Activated naive CD4-positive, alpha-beta T cell treated with anti-CD3 and anti-CD28 coated beads, Interleukin-2, amount 50 U/mL, for 72 hours (primary cell): Measurements from ENCODE around the gene HOXA1. TPM values are rescaled to one million over a fixed set of nuclear protein-coding genes. Genes with fewer than 3 reads are reported as not detected.

Experiments
- ATAC-seq, 2 donors: fragments of 150-1000 bp; cut with Tn5 transposase; 2 replicates each; pipeline ENCODE4 v1.10.0; 2021; ENCODE audit warnings: mild to moderate bottlenecking in 2 of 2, moderate library complexity in 2 of 2
- DNase-seq, 2 donors: peaks; one replicate each; pipeline ENCODE4 v3.0.0; 2021 to 2022; ENCODE audit warnings: low spot score in 2 of 2
- H3K27ac Mint-ChIP-seq, 2 donors: one replicate each; pipeline ENCODE4 v1.8.0; 2022; ENCODE audit warnings: mild to moderate bottlenecking in 2 of 2, mixed read lengths in 2 of 2
- H3K36me3 Mint-ChIP-seq, 2 donors: one replicate each; pipeline ENCODE4 v1.8.0; 2022; ENCODE audit warnings: mixed read lengths in 2 of 2
- H3K9me3 Mint-ChIP-seq, 2 donors: one replicate each; pipeline ENCODE4 v1.8.0; 2022; ENCODE audit warnings: mixed read lengths in 2 of 2
- total RNA-seq, 2 donors: library from RNA; stranded (reverse); gene quantifications; one replicate each; pipeline ENCODE4 v1.2.3, GENCODE V29; 2022

The HOXA1 gene
- total RNA-seq, 2 donors from 2014 or later: 0.16 TPM; not detected in 1

DNA sequence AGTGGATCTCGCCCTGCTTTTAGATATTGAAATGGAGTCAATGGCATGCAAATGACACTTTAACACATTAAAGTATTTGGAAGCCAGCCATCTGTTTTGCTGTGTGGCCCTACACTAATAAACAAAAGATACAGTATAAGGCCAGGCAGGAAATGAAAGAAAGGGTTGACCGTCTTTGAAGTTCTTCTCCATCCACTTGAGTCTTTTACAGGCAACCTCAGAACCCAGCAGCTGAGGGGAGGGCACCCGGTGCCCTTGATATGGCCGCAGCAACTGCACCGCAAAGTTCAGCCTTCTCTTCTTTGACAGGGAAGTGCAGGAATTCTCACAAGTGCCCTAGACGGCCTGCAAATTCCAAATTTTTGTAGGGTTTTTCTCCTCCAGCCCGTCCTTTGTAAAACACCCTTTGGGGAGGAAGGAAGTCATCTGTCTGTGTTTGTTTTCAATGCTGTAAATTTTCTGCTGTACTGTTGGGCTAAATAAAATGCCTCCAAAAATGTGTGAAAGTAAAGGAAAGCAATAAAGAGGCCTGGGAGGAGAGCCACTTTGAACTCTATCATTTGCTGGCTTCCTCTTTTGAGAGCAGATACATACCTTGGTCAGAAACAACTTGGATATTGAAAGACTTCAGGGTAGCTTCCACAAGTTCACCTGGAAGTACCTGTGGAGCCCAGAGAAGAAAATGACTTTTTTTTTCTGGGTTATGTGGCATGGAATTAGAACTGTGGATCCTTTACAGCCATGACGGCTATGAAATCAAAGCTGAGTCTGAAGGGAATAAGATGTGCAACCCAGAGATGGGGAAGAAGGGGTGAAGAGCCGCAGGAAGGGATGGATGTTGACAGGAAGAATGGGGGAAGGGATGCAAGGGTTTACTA lies 3.6 kb downstream of the HOXA1 start:
- no peak for DNase-seq
- peaks cover 8 to 19% of the 10 kb centered on the region in 2 donors for H3K36me3 Mint-ChIP-seq
- H3K9me3 Mint-ChIP-seq: peaks cover 0 to 4% of the 10 kb centered on the region in 2 donors
- H3K27ac Mint-ChIP-seq: no peak overlapping the region
- ATAC-seq: no peak

DNA sequence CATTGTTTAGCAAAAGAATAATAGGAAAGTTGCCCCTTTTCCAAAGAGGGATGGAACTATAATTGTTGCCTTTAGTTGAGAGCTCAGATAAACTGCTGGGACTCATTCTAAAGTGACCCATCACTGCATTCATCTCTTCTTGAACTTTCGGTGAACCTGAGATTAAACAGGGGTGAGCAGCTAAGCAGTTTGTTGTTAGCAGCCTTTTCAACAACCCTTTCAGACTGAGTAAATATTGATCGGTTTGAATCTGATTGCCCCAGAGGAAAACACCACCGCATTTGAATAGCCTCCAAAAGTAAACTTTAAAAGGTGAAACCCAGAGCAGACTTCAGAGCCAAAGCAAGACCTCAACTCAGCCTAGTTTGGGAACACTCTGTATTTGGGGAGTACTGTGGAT lies 4.7 kb downstream of the HOXA1 start:
- Mint-ChIP-seq H3K36me3 (peaks cover 8 to 18% of the 10 kb centered on the region in 2 donors), H3K9me3 (peaks cover 0 to 4% of the 10 kb centered on the region in 2 donors), H3K27ac (no peak overlapping the region)
- DNase-seq: no peak
- no peak for ATAC-seq

DNA sequence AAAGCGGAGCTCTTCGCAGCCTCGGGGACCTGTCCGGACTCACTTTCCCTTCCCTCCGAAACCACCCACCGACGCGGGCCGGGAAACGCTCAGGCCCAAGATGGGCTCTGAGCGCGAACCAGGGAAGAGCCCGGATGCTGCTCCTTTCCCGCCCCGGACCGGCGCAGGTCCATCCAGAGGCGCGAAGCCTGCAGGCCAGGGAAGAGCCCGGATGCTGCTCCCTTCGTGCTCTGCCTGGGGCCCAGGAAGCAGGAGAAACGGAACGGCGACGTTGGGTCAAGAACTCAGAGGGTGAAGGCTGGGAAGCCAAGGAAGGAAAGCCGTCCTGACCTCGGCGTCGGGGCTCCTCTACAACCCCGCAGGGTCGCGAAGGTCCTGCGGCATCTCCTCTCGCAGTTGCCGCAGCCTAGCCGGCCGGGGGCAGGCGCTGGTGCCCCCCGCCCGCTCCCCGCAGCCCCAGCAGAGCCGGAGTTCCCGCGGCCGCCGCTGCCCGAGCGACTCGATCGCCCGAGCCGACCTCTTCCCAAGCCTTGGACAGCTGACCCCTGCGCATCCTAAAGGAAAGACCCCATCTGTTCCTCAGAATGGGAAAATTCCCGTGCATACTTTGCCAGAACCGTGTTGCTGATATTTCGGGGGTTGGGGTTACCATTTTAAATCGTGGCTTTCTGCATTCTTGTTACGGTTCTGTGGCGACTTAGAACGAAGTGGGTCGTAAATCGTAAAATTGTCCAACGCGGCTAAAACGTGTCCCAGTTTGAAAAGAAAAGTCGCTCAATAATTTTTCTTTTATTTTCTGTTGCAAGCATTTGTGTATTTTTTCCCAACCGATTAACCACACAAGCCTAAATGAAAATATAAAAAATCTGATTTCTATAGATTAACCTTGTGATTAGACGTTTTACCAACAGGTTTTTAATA lies 7.5 kb downstream of the HOXA1 start:
- ATAC-seq (no peak), DNase-seq (no peak)
- Mint-ChIP-seq H3K9me3 (peaks cover 0 to 4% of the 10 kb centered on the region in 2 donors), H3K27ac (peak overlapping the region in 1 of 2 donors; percentile 65), H3K36me3 (peaks cover 0 to 18% of the 10 kb centered on the region in 2 donors)

DNA sequence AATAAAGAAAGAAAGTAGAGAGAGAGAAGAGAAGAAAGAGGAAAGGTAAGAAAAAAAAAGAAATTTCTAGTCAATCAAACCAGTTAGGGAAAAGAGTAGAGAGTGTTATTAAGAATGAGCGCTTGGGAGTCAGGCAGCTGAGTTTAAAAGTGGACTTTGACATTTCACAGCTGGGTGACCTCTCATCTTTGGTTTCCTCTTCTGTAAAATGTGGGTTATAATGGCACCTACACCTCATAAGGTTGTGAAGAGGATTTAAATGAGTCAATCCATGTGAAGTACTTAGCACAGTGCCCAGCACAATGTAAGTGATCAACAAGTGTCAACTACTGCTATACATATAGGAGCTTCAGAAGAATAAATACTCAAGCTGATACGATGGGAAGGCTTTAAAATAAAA lies 12.2 kb downstream of the HOXA1 start:
- no peaks in the 10 kb centered on the region for H3K9me3 Mint-ChIP-seq

DNA sequence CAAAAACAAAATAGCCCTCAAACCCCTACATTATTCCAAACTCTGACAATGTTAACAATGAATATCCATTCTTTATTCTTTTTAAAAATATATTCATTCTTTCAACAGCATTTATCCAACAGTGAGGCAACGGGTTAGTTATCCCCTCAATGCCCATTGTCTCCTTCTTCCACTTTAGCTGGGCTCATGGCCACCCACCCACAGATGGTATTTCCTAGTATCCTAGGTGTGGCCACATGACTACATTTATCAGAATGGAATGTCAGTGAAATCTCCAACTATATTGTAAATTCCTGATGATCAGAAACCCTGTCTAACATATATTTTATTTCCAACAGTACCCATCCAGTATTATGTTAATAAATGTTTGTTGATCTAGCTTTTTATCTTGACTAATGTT lies 13.6 kb downstream of the HOXA1 start:
- DNase-seq (no peak), ATAC-seq (no peak)
- Mint-ChIP-seq H3K27ac (no peak overlapping the region), H3K36me3 (peaks cover 0 to under 1% of the 10 kb centered on the region in 2 donors), H3K9me3 (no peaks in the 10 kb centered on the region)

More for the DNA sequence above, 12.2 kb downstream of the HOXA1 start:
- DNase-seq (no peak), ATAC-seq (no peak)
- Mint-ChIP-seq H3K27ac (no peak overlapping the region), H3K36me3 (peaks cover 0 to 8% of the 10 kb centered on the region in 2 donors)

DNA sequence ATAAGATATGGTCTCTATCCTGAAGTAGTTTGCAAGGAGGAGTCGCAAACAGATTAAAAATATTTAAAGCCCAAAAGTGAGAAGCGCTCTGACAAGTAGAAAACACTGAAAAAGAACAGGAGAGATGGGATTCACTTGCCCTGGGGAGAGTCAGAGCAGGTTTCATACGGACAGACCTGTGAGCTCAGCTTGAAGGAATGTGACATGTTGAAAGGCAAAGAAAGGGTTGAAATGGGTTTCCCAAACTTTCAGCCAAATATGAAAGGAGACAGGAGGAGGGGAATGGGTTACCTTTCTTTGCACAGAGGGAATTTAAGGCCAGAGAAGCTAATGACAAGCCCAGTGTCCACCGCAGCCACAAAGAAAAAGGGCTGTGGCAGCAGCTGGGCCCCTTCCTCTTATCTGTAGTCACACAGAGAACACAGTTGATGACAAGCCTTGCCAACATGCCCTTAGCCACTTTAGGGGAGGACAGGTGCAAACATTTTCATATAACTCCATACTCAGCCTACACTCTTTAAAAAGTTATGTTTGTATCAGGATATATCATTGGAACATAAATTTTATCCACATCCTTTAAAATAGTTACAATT lies 14.9 kb downstream of the HOXA1 start:
- no peak for ATAC-seq
- no peaks in the 10 kb centered on the region for H3K9me3 Mint-ChIP-seq
- DNase-seq: no peak
- H3K36me3 Mint-ChIP-seq: no peaks in the 10 kb centered on the region
- H3K27ac Mint-ChIP-seq: no peak overlapping the region

DNA sequence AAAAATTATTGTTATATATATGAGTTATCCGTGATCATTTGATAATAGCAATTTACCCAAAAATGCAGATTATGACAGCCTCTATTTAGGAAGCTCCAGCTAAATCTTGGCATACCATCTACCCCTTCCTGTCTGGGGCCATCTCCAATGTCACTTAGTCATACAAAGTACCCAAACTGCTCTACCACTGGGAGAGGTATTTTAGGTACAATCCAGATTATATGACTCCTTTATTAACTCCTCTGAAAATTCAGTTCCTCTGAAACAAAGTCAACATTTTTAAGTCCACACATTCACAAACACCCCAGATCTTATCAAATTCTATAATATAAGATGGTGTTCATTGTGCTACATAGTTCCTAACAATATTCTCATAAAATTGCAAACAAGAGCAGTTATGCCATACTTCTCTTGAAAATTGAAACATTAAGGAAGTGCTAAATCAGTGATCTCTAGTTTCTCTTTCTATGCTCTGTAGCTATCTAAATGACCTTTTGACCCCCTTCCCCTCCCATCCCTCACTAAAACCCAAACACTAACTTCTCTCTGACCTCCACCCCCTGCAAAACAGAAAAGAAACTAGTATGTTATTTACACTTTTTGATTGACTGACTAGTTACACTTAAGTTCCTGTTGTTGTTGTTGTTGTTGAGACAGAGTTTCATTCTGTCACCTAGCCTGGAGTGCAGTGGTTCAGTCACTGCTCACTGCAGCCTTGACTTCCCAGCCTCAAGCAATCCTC lies 16.4 kb downstream of the HOXA1 start:
- Mint-ChIP-seq H3K9me3 (no peaks in the 10 kb centered on the region), H3K36me3 (no peaks in the 10 kb centered on the region), H3K27ac (no peak overlapping the region)
- ATAC-seq (no peak), DNase-seq (no peak)

DNA sequence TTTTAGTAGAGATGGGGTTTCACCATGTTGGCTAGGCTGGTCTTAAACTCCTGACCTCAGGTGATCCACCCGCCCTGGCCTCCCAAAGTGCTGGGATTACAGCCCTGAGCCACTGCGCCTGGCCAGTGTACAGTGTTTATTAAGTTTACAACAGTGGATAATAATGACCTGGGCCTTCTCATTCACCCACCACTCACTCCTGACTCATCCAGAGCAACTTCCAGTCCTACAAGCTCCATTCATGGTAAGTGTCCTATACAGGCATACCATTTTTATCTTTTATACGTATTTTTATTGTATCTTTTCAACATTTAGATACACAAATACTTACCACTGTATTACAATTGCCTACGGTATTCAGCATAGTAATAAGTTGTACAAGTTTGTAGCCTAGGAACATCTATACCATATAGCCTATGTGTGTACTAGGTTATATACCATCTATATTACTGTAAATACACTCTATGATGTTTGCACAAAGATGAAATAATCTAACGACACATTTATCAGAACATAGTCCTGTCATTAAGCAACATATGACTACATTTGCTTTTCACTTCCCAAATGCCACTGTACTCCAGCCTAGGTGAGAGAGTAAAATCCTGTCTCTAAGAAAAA lies 17.1 kb downstream of the HOXA1 start:
- no peak for ATAC-seq
- no peak for DNase-seq
- H3K36me3 Mint-ChIP-seq: no peaks in the 10 kb centered on the region
- no peaks in the 10 kb centered on the region for H3K9me3 Mint-ChIP-seq
- H3K27ac Mint-ChIP-seq: no peak overlapping the region

DNA sequence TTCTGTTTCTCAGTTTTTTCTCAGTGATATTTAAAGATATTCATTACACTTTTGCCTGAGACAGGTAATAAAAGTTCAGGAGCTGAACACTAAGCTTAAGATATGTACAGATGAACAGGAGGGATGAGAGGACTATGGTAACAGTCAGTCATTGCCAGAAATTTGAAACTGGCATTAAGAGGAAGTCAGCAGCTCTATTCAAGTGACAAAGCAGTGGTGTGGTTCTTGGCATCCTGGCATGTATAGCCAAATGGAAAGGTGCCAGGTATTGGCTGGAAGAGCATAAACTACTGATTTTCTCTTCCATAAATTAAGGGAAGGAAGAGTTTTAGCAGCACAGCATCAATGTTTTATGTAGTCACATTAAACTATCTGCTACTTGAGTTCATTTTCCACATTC lies 22.7 kb downstream of the HOXA1 start:
- no peak overlapping the region for H3K27ac Mint-ChIP-seq
- ATAC-seq (no peak), DNase-seq (no peak)
- H3K36me3 Mint-ChIP-seq: no peaks in the 10 kb centered on the region
- no peaks in the 10 kb centered on the region for H3K9me3 Mint-ChIP-seq

DNA sequence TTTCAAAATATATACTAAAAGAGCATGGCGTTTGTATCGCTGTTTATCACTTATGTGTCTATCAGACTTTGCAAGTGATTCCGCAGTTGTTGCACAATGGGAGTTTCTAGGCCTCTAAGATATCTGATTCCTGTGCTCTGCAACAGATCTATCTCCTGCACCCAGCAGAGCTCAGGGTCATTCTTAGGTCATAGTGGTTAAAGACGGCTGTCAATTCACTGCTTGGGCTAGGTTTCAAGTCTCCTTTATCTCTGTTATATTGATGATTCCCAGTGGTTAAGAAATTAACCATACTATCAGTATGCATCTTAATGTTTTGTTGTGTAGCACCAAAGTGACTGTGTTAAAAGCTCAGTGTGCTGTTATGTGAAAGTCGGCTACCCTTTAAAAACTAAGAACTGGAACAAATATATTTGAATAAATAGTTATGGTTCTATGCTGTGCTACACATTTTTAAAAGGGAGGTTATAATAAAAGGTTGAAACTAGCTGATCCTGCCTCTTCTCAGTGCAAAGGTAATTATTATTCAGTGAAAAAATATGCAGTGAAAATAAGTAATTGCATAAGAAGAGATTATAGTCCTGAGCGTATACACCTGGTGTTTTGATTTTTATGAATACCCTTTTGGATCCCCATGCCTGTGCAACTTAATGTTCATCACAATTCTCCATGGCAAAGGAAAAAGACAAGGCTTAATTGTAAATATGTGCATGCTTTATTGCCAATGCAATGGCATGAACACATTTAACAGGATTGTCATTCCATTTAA lies 24.0 kb downstream of the HOXA1 start:
- no peaks in the 10 kb centered on the region for H3K9me3 Mint-ChIP-seq
- H3K36me3 Mint-ChIP-seq: no peaks in the 10 kb centered on the region
- ATAC-seq (no peak), DNase-seq (no peak)
- no peak overlapping the region for H3K27ac Mint-ChIP-seq

DNA sequence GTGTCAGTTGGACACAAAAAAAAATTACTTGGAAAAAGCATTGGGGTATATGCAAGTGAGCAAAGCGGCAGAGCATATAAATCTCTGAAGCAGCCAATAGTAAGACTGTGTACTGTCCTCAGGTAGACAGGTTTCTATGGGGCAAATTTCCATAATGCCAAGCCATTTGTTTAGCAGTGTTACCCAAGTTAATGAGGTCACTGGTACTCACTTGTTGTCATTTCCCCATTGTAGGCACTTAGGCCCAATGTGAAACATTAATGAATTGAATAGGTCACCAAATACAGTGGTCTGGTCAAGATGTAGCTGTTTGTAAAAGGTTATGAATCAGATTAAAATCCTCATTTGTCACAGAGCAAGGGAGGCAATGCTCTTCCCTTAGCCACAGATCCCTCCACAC lies 27.5 kb downstream of the HOXA1 start:
- Mint-ChIP-seq H3K9me3 (no peaks in the 10 kb centered on the region), H3K27ac (no peak overlapping the region), H3K36me3 (no peaks in the 10 kb centered on the region)
- DNase-seq: no peak
- ATAC-seq: no peak

DNA sequence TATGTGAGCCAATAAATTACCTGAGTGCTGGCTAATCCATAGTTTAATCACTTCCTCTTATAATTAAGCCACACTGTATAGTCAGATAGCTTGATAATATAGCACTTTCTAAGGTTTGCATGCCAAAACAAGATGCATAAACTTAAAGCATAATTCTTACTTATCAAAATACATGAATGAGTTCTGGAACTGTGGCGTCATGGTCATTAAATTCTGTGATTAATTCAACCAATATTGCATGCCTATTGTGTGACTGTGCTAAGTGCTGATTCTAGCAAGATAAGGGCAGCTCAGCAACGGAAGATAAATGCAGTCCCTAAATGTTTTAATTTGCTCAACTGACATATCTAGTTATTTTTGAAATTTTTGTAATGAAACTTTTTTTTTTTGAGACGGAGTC lies 29.7 kb downstream of the HOXA1 start:
- Mint-ChIP-seq H3K9me3 (no peaks in the 10 kb centered on the region), H3K36me3 (no peaks in the 10 kb centered on the region), H3K27ac (no peak overlapping the region)
- ATAC-seq: no peak
- DNase-seq: no peak

DNA sequence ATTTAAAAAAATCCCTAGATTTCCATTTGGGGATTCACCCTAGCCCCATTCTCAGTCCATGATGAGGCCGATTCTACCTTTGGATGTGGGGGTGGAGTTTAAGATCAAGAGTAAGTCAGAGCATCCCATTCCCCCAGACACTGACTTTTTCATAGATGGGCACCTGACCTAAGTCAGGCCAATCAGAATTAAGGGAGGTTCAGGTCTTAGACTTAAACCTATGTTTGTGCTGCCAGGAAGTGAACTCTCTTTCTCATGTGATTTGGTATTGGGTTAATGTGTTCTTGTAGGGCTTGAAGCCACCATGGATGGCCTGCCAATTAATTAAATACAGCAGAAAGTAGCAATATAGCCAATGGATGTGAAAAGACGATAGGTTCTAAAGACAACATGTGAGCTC lies 30.1 kb downstream of the HOXA1 start:
- DNase-seq (no peak), ATAC-seq (no peak)
- no peaks in the 10 kb centered on the region for H3K9me3 Mint-ChIP-seq
- no peak overlapping the region for H3K27ac Mint-ChIP-seq
- no peaks in the 10 kb centered on the region for H3K36me3 Mint-ChIP-seq

DNA sequence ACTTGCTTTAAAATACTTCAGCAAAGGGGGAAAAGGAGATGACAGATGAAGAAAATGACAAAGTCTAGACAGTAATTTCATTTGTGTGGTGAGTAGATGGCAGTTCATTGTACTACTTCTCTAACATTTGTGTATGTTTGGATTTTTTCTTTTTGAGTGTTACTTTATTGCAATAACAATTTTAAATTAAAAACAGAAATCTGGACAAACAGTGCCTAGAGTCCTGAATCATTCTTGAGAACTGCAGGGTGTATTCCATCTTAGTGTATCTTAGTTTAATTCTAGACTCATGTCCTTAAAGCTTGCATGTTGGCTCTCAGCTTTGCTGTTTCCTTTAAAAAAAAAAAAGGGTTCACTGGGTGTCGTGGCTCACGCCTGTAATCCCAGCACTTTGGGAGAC lies 31.1 kb downstream of the HOXA1 start:
- ATAC-seq (no peak), DNase-seq (no peak)
- H3K36me3 Mint-ChIP-seq: no peaks in the 10 kb centered on the region
- H3K27ac Mint-ChIP-seq: no peak overlapping the region
- H3K9me3 Mint-ChIP-seq: no peaks in the 10 kb centered on the region

DNA sequence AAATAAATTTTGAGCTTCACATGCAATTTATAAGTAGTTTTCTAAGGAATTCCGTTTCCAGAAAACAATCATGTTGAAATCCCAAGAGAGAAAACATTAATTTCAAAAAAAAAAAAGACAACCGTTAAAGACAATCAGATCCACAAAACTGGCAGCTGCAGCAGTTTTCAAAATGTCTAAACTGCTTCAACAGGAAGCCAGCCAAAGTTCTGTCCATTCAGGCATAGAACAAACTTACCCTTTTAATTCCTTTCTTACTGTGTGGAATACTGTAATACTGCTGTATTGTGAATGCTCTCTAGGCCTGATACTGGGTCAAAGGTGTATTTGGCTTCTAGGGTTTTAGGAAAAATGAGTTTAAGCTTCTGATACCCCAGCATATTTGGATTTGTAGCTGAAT lies 31.6 kb downstream of the HOXA1 start:
- no peak overlapping the region for H3K27ac Mint-ChIP-seq
- no peaks in the 10 kb centered on the region for H3K36me3 Mint-ChIP-seq
- ATAC-seq (no peak), DNase-seq (no peak)
- H3K9me3 Mint-ChIP-seq: no peaks in the 10 kb centered on the region
